H9 (cell line): ENCODE measurements around the gene GAK. TPM values are rescaled to one million over a fixed set of nuclear protein-coding genes. Genes with fewer than 3 reads are reported as not detected.
A peak's percentile ranks its signal among the peaks of the same experiment; 100 is the strongest.

Experiments used
- DNase-seq: peaks from one replicate; pipeline ENCODE4 v3.0.0-alpha.2; 2017
- H2AFZ ChIP-seq: one replicate; pipeline ENCODE4 v1.6.1; 2013; ENCODE audit warnings: mild to moderate bottlenecking, low read length, control low read depth, moderate library complexity
- H2AK5ac ChIP-seq: 2 replicates; pipeline ENCODE4 v1.6.1; 2013; ENCODE audit warnings: low read length, control low read depth, mixed read lengths; ENCODE audit not compliant: insufficient read length
- H2BK120ac ChIP-seq: one replicate; pipeline ENCODE4 v1.6.1; 2013; ENCODE audit warnings: low read depth, mild to moderate bottlenecking, low read length, control low read depth, inconsistent platforms; ENCODE audit not compliant: poor library complexity, severe bottlenecking
- H2BK12ac ChIP-seq: 2 replicates; pipeline ENCODE4 v1.6.1; 2013; ENCODE audit warnings: low read length, control low read depth, mixed read lengths, low read depth; ENCODE audit not compliant: insufficient read length
- H2BK15ac ChIP-seq: 2 replicates; pipeline ENCODE4 v1.6.1; 2013; ENCODE audit warnings: low read depth, low read length, control low read depth
- H2BK20ac ChIP-seq: one replicate; pipeline ENCODE4 v1.6.1; 2013; ENCODE audit warnings: low read depth, mild to moderate bottlenecking, low read length, control low read depth, inconsistent platforms; ENCODE audit not compliant: poor library complexity, severe bottlenecking
- H2BK5ac ChIP-seq: 2 replicates; pipeline ENCODE4 v1.6.1; 2013; ENCODE audit warnings: low read length, control low read depth, mixed read lengths; ENCODE audit not compliant: insufficient read length
- H3K14ac ChIP-seq: 2 replicates; pipeline ENCODE4 v1.6.1; 2013; ENCODE audit warnings: low read length, control low read depth; ENCODE audit not compliant: insufficient read depth
- H3K18ac ChIP-seq: 2 replicates; pipeline ENCODE4 v1.6.1; 2013; ENCODE audit warnings: low read depth, mild to moderate bottlenecking, mixed read lengths, low read length, control low read depth; ENCODE audit not compliant: insufficient read length
- H3K23ac ChIP-seq: 2 replicates; pipeline ENCODE4 v1.6.1; 2013; ENCODE audit warnings: low read length, control low read depth, mixed read lengths, low read depth; ENCODE audit not compliant: insufficient read length
- H3K23me2 ChIP-seq: 2 replicates; pipeline ENCODE4 v1.6.1; 2013; ENCODE audit warnings: low read depth, mild to moderate bottlenecking, mixed read lengths, low read length, control low read depth; ENCODE audit not compliant: insufficient read length, poor library complexity, severe bottlenecking
- H3K27ac ChIP-seq: 2 replicates; pipeline ENCODE4 v1.5.1; 2013; ENCODE audit warnings: low read length, control low read depth, mixed read lengths, low read depth; ENCODE audit not compliant: insufficient read length
- H3K27me3 ChIP-seq: 2 replicates; pipeline ENCODE4 v1.6.1; 2013; ENCODE audit warnings: low read length, control low read depth, inconsistent platforms; ENCODE audit not compliant: insufficient read depth
- H3K4ac ChIP-seq: 2 replicates; pipeline ENCODE4 v1.6.1; 2013; ENCODE audit warnings: low read depth, mild to moderate bottlenecking, control low read depth, inconsistent platforms, low read length, moderate library complexity
- H3K4me1 ChIP-seq: 2 replicates; pipeline ENCODE4 v1.6.1; 2013; ENCODE audit warnings: low read length, control low read depth, inconsistent platforms; ENCODE audit not compliant: insufficient read depth
- H3K4me2 ChIP-seq: 2 replicates; pipeline ENCODE4 v1.6.1; 2013; ENCODE audit warnings: low read length, control low read depth, mixed read lengths; ENCODE audit not compliant: insufficient read length, insufficient read depth
- H3K56ac ChIP-seq: 2 replicates; pipeline ENCODE4 v1.6.1; 2013; ENCODE audit warnings: low read depth, mild to moderate bottlenecking, mixed read lengths, low read length, control low read depth; ENCODE audit not compliant: insufficient read length
- H3K79me1 ChIP-seq: 2 replicates; pipeline ENCODE4 v1.6.1; 2013; ENCODE audit warnings: low read depth, mild to moderate bottlenecking, moderate library complexity, low read length, control low read depth, inconsistent platforms; ENCODE audit not compliant: insufficient read depth, poor library complexity, severe bottlenecking
- H3K79me2 ChIP-seq: 2 replicates; pipeline ENCODE4 v1.6.1; 2013; ENCODE audit warnings: low read length, control low read depth, inconsistent platforms; ENCODE audit not compliant: insufficient read depth
- H3K9ac ChIP-seq: 2 replicates; pipeline ENCODE4 v1.6.1; 2013; ENCODE audit warnings: low read length, control low read depth, mixed read lengths; ENCODE audit not compliant: insufficient read length; ENCODE audit errors: extremely low read depth
- H3K9me3 ChIP-seq: one replicate; pipeline ENCODE4 v1.6.1; 2013; ENCODE audit warnings: low read depth, low read length, inconsistent platforms; ENCODE audit not compliant: control insufficient read depth
- H3T11ph ChIP-seq: one replicate; pipeline ENCODE4 v1.6.1; 2013; ENCODE audit warnings: mild to moderate bottlenecking, low read length, control low read depth, inconsistent platforms
- H4K20me1 ChIP-seq: one replicate; pipeline ENCODE4 v1.6.1; 2013; ENCODE audit not compliant: control insufficient read depth, insufficient read length, insufficient read depth
- H4K5ac ChIP-seq: 2 replicates; pipeline ENCODE4 v1.6.1; 2013; ENCODE audit warnings: low read depth, mild to moderate bottlenecking, mixed read lengths, low read length, control low read depth; ENCODE audit not compliant: insufficient read length
- H4K8ac ChIP-seq: replicated peaks from 2 replicates; pipeline ENCODE4 v1.6.1; 2013; ENCODE audit warnings: low read length, control low read depth, mixed read lengths, low read depth; ENCODE audit not compliant: insufficient read length
- H4K91ac ChIP-seq: 2 replicates; pipeline ENCODE4 v1.6.1; 2013; ENCODE audit warnings: low read depth, mild to moderate bottlenecking, moderate library complexity, mixed read lengths, low read length, control low read depth; ENCODE audit not compliant: insufficient read length
- H3K27ac Mint-ChIP-seq, 3 experiments: 2 replicates in 2 of 3; 3 replicates in 1 of 3; pipeline ENCODE4 v1.8.0; 2020 to 2021; ENCODE audit warnings: mixed read lengths in 3 of 3, mild to moderate bottlenecking in 1 of 3, moderate library complexity in 1 of 3
- H3K27me3 Mint-ChIP-seq: 2 replicates; pipeline ENCODE4 v1.8.0; 2021; ENCODE audit warnings: low read depth, mild to moderate bottlenecking, moderate library complexity, mixed read lengths
- H3K36me3 Mint-ChIP-seq, 3 experiments: 2 replicates in 2 of 3; 3 replicates in 1 of 3; pipeline ENCODE4 v1.8.0; 2020 to 2021; ENCODE audit warnings: low read depth in 3 of 3, mixed read lengths in 3 of 3; ENCODE audit not compliant: insufficient read depth in 1 of 3
- H3K4me1 Mint-ChIP-seq, 2 experiments: 2 replicates each; pipeline ENCODE4 v1.8.0; 2020; ENCODE audit warnings: mixed read lengths in 2 of 2
- H3K4me3 Mint-ChIP-seq, 2 experiments: 2 replicates in 1 of 2; 3 replicates in 1 of 2; pipeline ENCODE4 v1.8.0; 2020 to 2021; ENCODE audit warnings: mild to moderate bottlenecking in 2 of 2, mixed read lengths in 2 of 2, moderate library complexity in 1 of 2
- H3K9me3 Mint-ChIP-seq, 2 experiments: 2 replicates in 1 of 2; 3 replicates in 1 of 2; pipeline ENCODE4 v1.8.0; 2020; ENCODE audit warnings: mild to moderate bottlenecking in 2 of 2, mixed read lengths in 2 of 2, moderate library complexity in 1 of 2
- WGBS: extraction: QIAGEN DNeasy Blood & Tissue Kit; methylation state at CpG from one replicate; pipeline ENCODE4 v1.1.7; 2013; ENCODE audit warnings: missing lambda C conversion rate, low lambda C conversion rate, mixed read lengths; ENCODE audit not compliant: insufficient read length; ENCODE audit errors: extremely low coverage; 5-methylcytosine and 5-hydroxymethylcytosine counted together
- total RNA-seq: library from RNA; stranded (reverse); gene quantifications from 2 replicates; pipeline ENCODE4 v1.2.1, GENCODE V29; 2021
- TF ChIP-seq, protein P1 (sequence below): fragments of 200-600 bp; sonication (generic); conservative IDR thresholded peaks from 3 replicates; pipeline ENCODE4 v1.8.0; 2021; ENCODE audit warnings: antibody characterized with exemption, mild to moderate bottlenecking

GAK gene
- total RNA-seq, 1 experiment from 2014 or later, result 80.7 TPM

- Mint-ChIP-seq H3K9me3 (no peaks in the 10 kb centered on the region), H3K27ac (peak overlapping the region in 1 of 3 experiments; percentile 68; a peak in 3 of 7 replicates), H3K36me3 (no peaks in the 10 kb centered on the region; a peak in 1 of 7 replicates), H3K4me3 (no peak overlapping the region), H3K4me1 (peaks cover 2 to 9% of the 10 kb centered on the region in 2 experiments; a peak in 3 of 4 replicates), H3K27me3 (no peaks in the 10 kb centered on the region)
- Histone ChIP-seq H3K4ac (no peak overlapping the region), H4K5ac (no peak overlapping the region), H3K79me1 (no peaks in the 10 kb centered on the region), H3K4me1 (no peaks in the 10 kb centered on the region), H4K8ac (no peak overlapping the region), H2BK20ac (no peak overlapping the region), H2BK15ac (no peak overlapping the region), H3K18ac (no peak overlapping the region), H3K27ac (no peak overlapping the region), H3K23ac (no peak overlapping the region), H2BK5ac (no peak overlapping the region), H3K9me3 (no peaks in the 10 kb centered on the region), H3K14ac (no peak overlapping the region; the same call in 1 of the 2 replicates), H2BK12ac (no peak overlapping the region), H3K56ac (no peak overlapping the region), H3K9ac (no peak overlapping the region), H2BK120ac (no peak overlapping the region), H4K91ac (no peak overlapping the region), H2AK5ac (no peak overlapping the region), H3K79me2 (no peaks in the 10 kb centered on the region), H4K20me1 (no peaks in the 10 kb centered on the region), H2AFZ (no peak overlapping the region), H3T11ph (no peak overlapping the region), H3K4me2 (no peak overlapping the region), H3K23me2 (no peaks in the 10 kb centered on the region), H3K27me3 (no peaks in the 10 kb centered on the region)
- no peak for DNase-seq
- TF ChIP-seq, protein P1, sequence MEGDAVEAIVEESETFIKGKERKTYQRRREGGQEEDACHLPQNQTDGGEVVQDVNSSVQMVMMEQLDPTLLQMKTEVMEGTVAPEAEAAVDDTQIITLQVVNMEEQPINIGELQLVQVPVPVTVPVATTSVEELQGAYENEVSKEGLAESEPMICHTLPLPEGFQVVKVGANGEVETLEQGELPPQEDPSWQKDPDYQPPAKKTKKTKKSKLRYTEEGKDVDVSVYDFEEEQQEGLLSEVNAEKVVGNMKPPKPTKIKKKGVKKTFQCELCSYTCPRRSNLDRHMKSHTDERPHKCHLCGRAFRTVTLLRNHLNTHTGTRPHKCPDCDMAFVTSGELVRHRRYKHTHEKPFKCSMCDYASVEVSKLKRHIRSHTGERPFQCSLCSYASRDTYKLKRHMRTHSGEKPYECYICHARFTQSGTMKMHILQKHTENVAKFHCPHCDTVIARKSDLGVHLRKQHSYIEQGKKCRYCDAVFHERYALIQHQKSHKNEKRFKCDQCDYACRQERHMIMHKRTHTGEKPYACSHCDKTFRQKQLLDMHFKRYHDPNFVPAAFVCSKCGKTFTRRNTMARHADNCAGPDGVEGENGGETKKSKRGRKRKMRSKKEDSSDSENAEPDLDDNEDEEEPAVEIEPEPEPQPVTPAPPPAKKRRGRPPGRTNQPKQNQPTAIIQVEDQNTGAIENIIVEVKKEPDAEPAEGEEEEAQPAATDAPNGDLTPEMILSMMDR, result no peak
- no CpG with 5 or more reads among the region's 23 CpGs for WGBS
Measured at GRCh38 chr4:951594-952468, 19.7 kb upstream of the GAK start.
